OCI-LY3 (cell line): ENCODE measurements around the gene TNP2.

Source experiments
- EZH2phosphoT487 ChIP-seq: fragments of 200-600 bp; shearing (Covaris generic); IDR thresholded peaks from 2 replicates; pipeline ENCODE4 v1.6.1; 2018; ENCODE audit warnings: antibody characterized with exemption, mixed run types, low read depth
- TF ChIP-seq, protein P1 (sequence below): fragments of 200-600, 300-600 bp; sonication (generic); IDR thresholded peaks from 2 replicates; pipeline ENCODE4 v1.5.1; 2014; ENCODE audit warnings: antibody characterized with exemption, low read length, low read depth

DNA sequence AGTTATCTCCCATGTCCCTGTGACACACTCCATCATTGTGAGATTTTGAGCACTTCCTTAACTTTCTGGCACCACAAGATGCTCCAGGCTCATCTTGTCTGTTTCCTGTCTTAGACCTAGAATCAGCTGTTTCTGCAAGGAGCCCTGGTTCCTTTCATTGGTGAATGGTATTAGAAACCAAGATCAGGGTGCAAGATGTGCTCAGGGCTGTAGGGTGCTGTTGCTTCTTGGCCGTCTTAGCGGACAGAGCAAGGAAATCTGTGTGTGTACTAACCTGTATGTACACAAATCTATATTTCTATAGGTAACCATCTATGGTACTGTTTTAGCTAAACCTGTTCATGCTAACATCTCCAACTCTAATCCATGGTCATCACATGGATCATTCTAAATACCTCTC, 20.1 kb upstream of the TNP2 start:
- TF ChIP-seq, protein P1, sequence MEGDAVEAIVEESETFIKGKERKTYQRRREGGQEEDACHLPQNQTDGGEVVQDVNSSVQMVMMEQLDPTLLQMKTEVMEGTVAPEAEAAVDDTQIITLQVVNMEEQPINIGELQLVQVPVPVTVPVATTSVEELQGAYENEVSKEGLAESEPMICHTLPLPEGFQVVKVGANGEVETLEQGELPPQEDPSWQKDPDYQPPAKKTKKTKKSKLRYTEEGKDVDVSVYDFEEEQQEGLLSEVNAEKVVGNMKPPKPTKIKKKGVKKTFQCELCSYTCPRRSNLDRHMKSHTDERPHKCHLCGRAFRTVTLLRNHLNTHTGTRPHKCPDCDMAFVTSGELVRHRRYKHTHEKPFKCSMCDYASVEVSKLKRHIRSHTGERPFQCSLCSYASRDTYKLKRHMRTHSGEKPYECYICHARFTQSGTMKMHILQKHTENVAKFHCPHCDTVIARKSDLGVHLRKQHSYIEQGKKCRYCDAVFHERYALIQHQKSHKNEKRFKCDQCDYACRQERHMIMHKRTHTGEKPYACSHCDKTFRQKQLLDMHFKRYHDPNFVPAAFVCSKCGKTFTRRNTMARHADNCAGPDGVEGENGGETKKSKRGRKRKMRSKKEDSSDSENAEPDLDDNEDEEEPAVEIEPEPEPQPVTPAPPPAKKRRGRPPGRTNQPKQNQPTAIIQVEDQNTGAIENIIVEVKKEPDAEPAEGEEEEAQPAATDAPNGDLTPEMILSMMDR: no peak
- TF ChIP-seq EZH2phosphoT487: no peak
